GM18519 (cell line): ENCODE data around the gene RIPOR3.
"Not testable (repeated sequence)": the region's sequence is repeated elsewhere in the genome, so short reads cannot be mapped to it uniquely, and the experiment has no call there.

Experiments used
- ATAC-seq: cut with Tn5 transposase; IDR thresholded peaks from one replicate; pipeline ENCODE4 v1.9.1; 2021; ENCODE audit warnings: mild to moderate bottlenecking, moderate library complexity; ENCODE audit not compliant: unreplicated experiment, low FRiP score

The RIPOR3 gene

DNA sequence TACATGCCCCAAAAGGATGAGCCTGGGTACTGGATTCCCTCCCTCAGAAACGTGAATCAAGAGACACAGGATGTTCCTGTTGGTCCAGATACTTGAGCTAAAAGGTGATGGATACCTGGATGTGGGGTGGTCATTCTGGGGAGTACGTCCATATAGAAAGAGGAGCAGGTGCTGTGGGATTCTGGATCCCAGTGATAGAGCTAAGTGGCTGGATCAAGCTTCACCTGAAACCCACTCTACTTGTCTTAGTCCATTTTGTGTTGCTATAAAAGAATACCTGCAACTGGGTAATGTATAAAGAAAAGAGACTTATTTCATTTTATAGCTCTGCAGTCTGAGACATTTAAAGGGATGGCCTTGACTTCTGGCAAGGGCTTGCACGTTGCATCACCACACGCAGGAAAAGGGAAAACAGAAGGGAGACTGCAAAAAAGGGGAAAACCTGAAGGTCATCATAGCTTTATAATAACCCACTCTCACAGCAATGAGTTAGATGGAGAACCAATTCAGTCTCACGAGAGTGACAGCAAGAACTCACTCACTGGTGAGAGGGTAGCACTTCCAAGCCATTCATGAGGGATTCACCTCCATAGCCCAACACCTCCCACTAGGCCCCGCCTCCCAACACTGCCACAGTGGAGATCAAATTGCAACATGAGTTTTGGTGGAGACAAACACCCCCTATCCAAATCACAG is 31.2 kb downstream of the RIPOR3 start:
- ATAC-seq: no peak

DNA sequence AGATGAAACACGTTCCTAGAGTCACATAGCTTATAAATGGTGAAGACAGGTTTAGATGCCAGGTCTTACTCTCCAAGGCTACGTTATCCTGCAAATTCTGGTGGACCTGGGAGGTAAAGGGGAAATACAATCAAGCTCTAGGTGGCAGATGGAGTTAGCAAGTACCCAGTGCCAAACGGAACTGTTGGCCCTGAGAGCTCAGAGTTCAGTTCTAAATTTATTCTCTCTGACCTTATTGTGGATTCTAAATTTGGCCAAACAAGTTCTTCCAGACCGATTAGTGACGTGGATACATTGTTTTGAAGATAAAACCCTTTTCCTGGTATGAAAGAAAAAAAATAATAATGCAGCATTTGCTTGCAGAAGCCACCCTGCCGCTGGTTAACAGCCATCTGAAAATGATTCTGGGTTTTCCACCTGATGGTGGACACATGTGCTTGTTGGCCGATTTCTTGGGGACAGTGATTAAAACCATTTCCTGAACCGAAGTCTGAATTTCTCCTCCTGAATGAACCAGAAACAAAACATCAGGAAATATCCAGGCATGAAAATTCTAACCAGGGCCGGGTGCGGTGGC is 32.5 kb downstream of the RIPOR3 start:
- no peak for ATAC-seq

DNA sequence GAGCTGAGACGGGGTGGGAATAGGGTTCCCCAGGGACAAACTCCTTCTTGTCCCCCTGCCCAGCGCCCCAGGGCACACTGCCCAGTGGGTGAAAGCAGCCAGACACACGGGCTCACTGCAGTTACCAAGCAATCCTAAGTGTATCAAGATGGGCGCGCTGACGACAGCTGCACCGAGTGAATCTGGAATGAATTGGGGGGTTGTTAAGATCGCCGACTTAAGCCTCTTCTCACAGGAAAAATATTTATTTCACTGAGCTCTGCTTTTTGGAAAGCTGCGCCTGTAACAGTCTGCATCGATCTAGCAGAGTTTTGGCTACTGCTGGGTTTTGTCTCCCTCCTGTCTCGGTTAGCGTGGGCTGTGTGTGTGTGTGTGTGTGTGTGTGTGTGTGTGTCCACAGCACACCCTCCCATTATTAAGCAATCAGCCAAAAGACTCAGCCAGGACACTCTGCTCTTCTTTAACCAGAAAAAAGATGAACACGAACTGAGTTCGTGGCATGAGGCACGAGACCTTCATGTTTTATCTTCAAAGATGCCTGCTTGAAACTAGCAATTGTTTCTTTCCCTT is 35.9 kb downstream of the RIPOR3 start:
- ATAC-seq: no peak

DNA sequence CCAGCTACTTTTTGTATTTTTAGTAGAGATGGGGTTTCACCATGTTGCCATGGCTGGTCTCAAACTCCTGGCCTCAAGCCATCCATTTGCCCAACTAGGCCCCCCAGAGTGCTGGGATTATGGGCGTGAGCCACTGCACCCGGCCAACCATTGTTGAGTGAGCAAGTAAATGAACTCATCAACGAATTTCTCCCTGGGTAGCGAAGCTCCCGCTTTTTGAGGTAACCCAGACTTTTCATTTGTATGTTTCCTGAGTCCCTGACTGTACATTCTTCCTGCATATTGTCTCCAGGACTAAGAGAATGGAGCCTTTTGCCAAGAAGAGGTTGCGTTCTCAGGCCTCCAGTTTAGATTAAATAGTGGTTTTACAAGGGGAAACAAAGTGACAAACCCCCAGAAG is 36.4 kb downstream of the RIPOR3 start:
- no peak for ATAC-seq

DNA sequence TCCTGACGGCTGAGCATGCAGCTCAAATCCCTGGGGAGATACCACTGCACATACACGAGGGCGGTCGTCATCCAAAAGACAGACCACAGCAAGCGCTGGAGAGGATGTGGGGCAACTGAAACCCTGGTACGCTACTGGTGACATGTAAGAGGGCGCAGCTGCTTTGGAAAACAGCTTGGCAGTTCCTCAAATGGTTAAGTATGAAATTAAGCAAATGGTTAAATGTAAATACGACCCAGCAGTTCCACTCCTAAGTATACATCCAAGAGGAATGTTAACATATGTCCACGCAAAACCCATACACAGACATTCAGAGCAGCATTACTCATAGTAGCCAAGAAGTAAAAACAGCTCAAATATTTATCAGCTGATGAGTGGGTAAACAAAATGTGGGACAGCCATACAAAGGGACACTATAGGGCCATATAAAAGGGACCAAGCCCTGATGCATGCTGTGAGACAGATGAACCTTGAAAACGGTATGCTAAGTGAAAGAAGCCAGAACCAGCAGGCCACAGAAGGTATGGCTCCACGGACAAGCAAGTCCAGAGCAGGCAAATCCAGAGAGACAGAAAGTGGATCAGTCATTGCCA is 38.5 kb downstream of the RIPOR3 start:
- no peak for ATAC-seq

DNA sequence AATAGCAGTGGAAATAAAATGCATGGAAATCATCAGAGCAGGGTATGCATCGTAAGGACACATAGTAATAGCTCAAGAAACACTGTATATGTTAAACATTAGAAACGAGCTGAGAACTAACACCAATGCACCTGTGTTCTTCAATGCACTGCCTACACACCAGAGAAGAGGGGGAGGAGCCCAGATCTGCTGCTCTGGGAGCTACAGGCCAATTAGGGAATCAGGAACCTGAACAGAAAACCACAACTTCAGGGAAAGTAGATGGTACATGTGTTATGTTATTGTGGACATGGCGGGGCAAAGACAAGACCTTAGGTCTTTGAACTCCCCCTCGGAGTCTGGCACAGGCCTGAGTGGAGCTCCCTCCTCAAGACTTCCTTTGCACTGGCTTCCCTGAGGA is 39.7 kb downstream of the RIPOR3 start:
- no peak for ATAC-seq

DNA sequence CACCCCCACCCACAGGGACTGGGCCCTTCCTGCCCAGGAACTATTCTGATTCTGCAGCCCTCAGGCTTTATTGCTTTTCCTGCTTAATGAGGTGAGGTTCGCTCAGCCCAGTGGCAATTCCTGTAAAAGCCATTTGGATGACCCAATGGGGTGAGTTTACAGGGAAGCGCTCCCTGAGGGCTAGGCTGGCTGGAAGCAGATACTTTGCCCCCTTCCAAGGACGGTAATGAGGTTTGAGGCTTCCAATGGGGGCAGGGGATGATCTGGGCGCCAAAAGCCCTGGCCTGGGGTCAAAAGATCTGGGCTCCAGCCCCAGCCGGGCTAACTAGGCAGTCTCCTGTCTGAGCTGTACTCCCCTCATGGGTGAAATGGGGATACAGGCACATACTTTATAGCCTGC is 41.8 kb downstream of the RIPOR3 start:
- no peak for ATAC-seq

DNA sequence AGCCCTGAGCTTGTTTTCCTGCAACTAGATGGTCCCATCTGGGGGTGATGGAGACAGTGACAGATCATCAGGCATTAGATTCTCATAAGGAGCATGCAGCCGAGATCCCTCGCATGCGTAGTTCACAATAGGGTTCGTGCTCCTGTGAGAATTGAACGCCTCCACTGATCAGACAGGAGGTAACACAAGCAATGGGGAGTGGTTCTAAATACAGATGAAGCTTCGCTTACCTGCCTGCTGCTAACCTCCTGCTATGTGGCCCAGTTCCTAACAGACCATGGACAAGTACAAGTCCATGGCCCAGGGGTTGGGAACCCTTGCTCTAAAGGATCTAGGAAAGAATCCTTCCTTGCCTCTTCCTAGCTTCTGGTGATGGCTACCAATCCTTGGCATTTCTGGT is 42.7 kb downstream of the RIPOR3 start:
- ATAC-seq: no peak

DNA sequence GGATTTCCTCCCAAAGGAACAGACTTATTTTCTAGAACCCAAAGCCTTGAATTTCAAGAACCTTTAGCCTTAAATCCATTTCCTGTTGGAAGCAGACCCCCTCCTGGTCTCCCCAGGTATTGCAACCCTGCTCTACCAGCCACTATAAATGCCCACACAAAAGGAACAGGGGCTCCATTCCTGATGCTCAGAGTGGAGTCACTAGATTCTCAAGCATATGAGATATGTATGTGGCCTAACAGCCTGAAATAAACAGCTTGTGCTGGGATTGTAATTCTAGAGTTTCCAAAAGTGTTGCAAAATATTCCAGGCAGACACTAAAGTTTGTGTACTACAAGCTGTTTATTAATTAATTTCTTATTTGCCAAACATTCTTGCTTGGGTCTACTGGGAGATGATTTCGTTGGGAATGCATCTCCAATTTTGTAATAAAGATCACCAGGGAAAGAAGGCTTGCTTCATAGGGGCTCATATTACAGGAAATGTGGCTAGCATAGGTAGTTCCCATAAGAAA is 44.8 kb downstream of the RIPOR3 start:
- no peak for ATAC-seq

DNA sequence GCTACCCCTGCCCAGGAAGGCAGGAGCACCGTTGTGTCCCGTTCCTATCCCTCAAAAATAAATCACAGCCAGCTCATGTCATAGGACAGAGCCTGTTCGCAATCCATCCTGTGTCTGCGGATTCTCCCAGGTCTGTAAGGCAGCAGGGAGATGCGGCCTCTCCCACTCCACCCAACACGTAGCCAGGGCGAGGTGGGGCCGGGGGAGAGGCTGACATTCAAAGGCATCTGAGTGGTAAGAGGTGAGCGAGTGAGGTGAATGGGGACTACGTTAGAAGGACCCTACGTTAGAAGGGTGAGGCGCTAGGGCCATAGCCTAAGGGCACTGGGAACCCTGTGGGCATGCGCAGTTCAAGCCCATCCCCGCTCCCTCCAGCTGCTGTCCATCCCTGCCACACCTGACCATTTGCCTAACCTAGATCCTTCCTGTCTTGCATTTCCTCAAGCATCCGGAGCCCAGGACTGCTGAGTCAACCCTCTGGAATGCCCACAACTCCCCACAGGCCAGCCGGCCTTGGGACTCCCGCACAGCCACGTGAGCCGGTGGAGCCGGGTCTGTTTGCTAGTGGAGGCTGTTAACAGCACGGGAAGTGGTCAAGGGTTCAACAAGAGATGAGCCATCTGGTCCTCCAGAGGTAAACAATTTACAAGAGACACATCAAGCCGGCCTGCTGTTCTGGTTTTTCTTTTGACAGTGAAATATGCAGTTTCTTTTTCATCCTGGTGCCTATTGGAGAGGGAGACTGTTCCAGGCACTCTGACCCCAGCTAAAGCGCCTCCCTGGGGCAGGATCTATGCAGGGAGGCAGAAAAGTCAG is 45.9 kb downstream of the RIPOR3 start:
- no peak for ATAC-seq

DNA sequence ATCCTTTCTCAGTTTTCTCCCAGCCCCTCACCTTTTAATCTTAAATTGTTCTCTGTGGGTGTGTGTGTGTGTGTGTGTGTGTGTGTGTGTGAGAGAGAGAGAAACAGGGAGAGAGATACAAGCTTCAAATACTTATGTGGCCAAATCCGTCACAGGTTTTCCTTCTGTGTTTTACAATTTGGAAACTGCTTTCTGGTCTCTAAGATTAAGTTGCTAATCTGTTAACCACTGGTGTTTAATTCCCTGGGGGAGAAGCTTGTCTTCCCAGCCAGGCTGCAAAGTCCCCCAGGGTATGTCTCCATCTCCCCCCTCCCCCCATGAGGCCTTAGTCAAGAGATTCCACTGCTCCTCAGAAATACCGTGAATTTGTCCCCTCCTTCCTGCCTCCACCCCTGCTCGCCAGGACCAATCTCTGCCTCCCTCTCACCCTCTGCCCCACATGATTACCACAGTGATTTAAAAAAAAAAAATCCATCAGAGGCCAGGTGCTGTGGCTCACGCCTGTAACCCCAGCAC is 49.0 kb downstream of the RIPOR3 start:
- no peak for ATAC-seq

DNA sequence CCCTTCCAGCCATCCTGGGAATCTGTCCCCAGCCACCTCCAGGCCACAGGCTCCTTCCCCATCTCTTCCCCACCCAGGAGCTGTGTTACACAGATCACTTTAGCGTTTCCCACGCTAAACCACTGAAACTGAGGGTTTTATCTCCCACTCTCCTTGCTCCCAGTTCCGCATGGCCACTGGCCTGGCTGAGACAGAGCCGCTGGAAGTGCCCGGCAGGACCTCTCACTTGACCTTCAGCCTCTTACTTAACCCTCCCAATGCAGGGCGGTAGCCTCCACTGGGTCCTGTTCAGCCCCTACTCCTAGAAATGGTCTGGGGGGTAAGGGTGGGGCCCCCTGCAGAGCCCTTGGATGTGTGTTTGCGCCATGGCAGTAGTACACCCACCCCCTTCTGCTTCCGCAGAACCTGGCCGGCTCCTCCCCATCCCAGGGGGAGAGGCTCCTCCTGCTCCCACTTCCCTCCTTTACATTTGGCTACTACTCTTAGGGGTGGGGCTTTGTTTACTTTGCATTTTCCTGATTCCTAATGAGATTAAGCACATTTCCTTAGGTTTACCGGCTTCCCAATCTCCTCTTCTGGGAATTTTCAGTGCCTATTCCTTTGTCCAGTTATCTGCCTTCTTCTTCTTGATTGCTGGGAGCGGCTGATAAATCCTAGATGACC is 49.6 kb downstream of the RIPOR3 start:
- not testable (repeated sequence) for ATAC-seq

DNA sequence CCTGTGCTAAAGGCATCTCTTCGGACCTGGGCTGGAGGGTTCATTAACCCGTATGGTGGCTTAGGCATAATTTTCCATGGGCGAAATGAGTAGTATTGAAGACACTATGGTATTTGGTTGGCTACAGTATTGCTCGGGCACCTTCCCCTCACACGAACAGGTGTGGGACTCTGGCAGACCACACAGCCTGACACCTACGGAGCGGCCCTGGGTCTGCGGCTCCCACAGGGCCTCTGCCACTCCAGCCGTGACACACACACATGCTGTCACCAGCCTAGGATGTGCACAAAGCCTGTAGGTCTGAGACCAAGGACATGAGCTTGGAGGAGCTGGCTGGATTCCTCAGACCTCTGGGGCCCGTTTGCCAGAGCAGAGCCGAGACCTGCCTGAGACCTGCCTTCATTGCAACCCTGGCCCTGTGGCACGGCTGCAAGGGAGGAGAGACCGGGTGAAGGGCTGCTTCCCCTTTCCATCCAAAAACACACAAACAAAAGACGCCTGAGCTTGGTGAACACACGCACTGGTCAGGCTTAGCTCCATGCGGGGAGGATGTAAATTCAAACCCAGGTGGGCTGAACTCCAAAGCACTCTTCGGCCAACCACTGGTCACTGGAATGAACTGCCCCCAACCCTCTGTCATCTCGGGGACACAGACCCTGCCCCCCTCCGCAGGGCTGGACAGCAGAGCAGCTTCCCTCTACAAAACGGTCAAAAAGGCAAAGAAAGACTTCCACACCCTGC is 51.2 kb downstream of the RIPOR3 start:
- not testable (repeated sequence) for ATAC-seq

DNA sequence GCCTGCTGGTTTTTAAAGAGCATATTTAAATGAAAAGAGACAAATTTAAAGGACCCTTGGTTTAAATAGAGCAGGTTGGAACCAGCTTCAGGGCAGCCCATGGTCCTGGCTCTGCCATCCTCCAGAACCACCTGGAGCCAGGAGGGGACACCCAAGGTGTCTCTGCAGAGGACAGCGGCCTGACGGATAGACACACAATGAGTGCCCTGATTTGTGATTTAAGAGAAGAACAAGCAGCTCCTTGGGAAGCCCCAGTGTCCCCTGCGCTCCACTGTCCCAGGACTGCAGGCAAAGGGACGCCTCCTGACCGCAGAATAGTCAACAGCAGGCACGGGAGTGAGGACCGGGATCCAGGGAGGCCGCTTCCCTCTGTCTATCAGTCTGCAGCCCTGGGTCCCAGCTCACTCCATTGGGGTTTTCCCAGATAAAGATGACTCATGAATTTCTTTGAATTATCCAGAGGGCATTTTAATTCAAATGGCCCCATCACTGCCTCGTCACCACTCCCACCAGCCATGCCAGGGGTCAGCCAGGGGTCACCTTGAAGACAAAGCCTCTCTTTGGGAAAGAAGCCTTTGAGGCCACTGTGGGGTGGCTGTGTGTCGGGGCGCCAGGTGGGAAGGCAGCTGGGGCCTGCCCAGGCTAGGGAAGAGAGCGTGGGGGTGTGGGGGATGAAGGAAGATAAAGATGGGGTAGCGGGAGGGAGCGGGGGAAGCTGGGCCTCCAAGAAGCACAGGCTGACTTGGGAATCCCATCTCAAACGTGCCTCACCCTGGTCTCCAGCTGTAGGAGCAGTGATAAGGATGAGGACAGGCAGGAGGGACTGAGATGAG is 53.1 kb downstream of the RIPOR3 start:
- ATAC-seq: not testable (repeated sequence)

DNA sequence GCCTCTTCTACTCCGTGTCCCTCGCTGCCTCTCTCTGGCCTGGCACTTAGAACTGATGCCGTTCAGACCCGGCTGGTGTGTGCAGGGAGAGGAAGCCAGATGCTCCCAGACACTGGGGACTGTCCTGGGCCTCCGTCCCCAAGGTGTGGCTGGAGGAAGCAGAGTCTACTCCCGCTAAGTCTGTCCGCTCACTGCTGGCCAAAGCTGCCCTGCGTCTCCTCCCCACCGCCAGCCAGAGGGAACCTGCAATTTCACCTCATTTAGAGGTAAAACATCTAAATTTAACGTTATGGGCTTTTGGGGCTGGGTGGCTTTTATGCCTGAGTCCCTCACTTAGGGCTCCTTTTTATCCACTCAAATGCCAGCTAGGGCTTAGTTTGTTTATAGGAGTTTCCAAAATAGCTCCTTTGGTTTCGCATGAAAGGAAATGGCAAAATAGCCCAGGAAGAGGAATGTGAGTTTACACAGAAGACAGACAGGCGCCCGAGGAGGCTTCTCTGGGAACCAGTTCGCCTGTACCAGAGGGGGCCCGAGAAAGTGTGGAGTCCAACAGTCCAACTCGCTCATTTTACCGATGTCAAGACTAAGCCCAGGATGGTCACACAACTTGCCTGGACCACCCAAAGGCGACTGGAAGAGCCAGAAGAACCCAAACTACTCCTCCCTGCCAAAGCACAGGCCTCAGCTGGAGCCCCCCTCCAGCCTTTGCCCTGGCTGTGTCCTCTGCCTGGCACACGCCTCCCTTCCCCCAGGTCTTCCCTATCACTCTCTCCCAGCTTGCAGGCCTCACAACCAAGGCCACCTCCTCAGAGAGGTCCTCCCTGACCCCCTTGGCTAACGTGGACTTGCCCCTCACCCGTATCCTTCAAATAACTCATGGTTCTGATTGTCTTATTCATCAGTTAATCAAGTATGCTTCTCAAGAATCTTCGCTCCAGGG is 54.5 kb downstream of the RIPOR3 start:
- ATAC-seq: no peak

DNA sequence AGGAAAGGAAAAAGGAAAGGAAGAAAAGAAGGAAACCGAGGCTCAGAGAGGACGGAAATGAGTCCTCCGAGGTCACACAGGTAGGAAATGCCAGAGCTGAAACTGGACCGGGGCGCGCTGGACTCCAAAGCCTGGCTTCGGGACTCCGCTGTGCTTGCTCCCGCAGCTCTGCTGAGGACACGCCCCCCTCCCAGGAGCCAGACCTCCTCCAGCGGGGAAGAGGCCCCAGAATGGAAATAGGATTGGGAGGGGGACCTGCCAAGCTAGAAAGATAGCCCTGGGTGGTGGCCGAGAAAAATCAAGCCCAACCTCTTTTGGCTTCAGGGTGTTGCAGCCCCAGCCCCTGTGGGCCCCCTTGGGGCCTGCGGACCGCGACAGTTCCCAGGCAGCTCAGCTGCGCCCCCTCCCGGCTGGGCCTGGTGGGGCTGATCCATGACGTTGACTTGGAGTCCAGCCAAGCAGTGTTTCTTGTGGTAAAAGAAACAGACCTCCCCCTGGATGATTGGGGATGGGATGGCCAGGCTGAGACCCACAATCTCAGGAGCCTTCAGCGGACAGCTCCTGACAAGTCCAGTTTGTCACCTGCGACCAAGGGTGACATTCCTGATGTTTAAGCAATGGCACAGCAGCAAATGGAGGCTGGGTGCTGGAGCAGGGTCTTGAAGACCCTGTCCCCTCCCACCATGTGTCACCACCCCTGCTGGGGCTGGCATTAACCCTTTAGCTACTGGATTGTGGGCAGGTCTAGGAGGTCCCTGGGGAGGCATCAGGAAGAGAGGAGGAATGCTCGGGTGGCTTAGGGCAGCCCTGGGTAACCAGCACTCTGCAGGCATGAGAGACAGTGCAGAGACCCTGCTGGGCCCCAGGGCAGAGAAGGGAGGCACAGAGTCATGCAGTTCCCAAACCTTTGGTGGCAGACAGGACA is 55.4 kb downstream of the RIPOR3 start:
- no peak for ATAC-seq
